PC-9 (cell line): Measurements from ENCODE around the gene UTP4.

Experiments
- EZH2 ChIP-seq: fragments of 200-600 bp; sonication (generic); IDR thresholded peaks from 2 replicates; pipeline ENCODE4 v1.8.0; 2017; ENCODE audit warnings: antibody characterized with exemption, low read depth
- TF ChIP-seq, protein P1 (sequence below): fragments of 200-600 bp; sonication (generic); conservative IDR thresholded peaks from 2 replicates; pipeline ENCODE4 v1.6.1; 2017; ENCODE audit warnings: mixed run types, antibody characterized with exemption, mild to moderate bottlenecking, moderate library complexity

DNA sequence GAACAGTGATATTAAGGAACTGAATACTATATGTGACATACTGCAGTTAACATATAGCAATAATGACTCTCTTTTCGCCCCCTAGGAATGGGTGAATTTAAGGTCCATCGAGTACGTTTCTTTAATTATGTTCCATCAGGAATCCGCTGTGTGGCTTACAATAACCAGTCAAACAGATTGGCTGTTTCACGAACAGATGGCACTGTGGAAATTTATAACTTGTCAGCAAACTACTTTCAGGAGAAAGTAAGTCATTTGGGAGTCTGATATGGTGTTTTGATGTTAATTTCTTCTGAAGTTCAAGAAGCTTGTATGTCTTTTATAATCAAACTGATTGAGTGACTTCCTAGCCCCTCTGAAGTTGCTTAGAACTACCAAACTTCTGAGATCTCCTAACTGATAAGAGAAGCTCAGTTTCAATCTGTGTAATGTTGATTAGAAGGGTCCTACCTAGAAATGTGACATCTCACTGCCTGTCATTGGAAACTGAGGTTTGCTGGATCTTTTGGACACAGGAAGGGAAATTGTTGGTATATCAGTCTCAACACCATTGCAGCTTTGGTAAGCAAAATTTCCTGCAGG, 1.0 kb downstream of the UTP4 start:
- TF ChIP-seq, protein P1, sequence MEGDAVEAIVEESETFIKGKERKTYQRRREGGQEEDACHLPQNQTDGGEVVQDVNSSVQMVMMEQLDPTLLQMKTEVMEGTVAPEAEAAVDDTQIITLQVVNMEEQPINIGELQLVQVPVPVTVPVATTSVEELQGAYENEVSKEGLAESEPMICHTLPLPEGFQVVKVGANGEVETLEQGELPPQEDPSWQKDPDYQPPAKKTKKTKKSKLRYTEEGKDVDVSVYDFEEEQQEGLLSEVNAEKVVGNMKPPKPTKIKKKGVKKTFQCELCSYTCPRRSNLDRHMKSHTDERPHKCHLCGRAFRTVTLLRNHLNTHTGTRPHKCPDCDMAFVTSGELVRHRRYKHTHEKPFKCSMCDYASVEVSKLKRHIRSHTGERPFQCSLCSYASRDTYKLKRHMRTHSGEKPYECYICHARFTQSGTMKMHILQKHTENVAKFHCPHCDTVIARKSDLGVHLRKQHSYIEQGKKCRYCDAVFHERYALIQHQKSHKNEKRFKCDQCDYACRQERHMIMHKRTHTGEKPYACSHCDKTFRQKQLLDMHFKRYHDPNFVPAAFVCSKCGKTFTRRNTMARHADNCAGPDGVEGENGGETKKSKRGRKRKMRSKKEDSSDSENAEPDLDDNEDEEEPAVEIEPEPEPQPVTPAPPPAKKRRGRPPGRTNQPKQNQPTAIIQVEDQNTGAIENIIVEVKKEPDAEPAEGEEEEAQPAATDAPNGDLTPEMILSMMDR = no peak
- no peak for TF ChIP-seq EZH2
